Lung (tissue), 12 donors: Measurements from ENCODE around the gene DOK4. TPM values are rescaled to one million over a fixed set of nuclear protein-coding genes. Genes with fewer than 3 reads are reported as not detected.

Experiments
- ATAC-seq: fragments of 200-7000 bp; cut with Tn5 transposase; one replicate; pipeline ENCODE4 v1.9.1; 2020; ENCODE audit warnings: moderate number of reproducible peaks; ENCODE audit not compliant: insufficient read depth, low FRiP score
- DNase-seq, 3 donors: peaks; one replicate each; pipeline ENCODE4 v3.0.0-alpha.2; 2013 to 2017
- H3K27ac ChIP-seq, 2 donors: one replicate each; pipeline ENCODE4 v1.5.1; 2013; ENCODE audit warnings: mild to moderate bottlenecking in 2 of 2, moderate library complexity in 2 of 2, control low read depth in 1 of 2, inconsistent platforms in 1 of 2, low read depth in 1 of 2, low read length in 1 of 2
- H3K27me3 ChIP-seq, 3 donors: one replicate each; pipeline ENCODE4 v1.5.1; 2013; ENCODE audit warnings: low read length in 2 of 3; ENCODE audit not compliant: control insufficient read depth in 3 of 3, insufficient read depth in 3 of 3
- H3K36me3 ChIP-seq, 4 donors: one replicate each; pipeline ENCODE4 v1.5.1; 2013; ENCODE audit warnings: low read length in 4 of 4, mild to moderate bottlenecking in 1 of 4, moderate library complexity in 1 of 4; ENCODE audit not compliant: control insufficient read depth in 4 of 4, insufficient read depth in 4 of 4
- H3K4me1 ChIP-seq, 5 donors: one replicate each; pipeline ENCODE4 v1.5.1; 2013; ENCODE audit warnings: low read length in 5 of 5, mild to moderate bottlenecking in 2 of 5, moderate library complexity in 1 of 5; ENCODE audit not compliant: control insufficient read depth in 5 of 5, insufficient read depth in 5 of 5
- H3K4me3 ChIP-seq: one replicate; pipeline ENCODE4 v1.5.1; 2013; ENCODE audit warnings: mild to moderate bottlenecking, control low read depth, moderate library complexity
- H3K9ac ChIP-seq, 2 donors: one replicate each; pipeline ENCODE4 v1.5.1; 2013; ENCODE audit warnings: low read length in 2 of 2, control low read depth in 1 of 2; ENCODE audit not compliant: insufficient read depth in 1 of 2
- H3K9me3 ChIP-seq, 4 donors: one replicate each; pipeline ENCODE4 v1.5.1; 2013; ENCODE audit warnings: low read length in 3 of 4, mild to moderate bottlenecking in 1 of 4, moderate library complexity in 1 of 4; ENCODE audit not compliant: control insufficient read depth in 4 of 4, insufficient read depth in 3 of 4
- WGBS, 2 donors: extraction: QIAGEN DNeasy Blood & Tissue Kit; methylation state at CpG; one replicate each; pipeline ENCODE4 v1.1.7; 2013; 5-methylcytosine and 5-hydroxymethylcytosine counted together
- polyA plus RNA-seq, 2 donors: library from polyadenylated mRNA; stranded (reverse); fragments of 200-250 nt; gene quantifications; one replicate each; pipeline ENCODE4 v1.2.1, GENCODE V29; 2013
- total RNA-seq, 2 donors: library from RNA; depleted of rRNA in 1 of 2; stranded (reverse); fragments of >200 nt in 1 of 2; gene quantifications; one replicate each; pipeline ENCODE4 v1.2.1, GENCODE V29; 2014 to 2021
- TF ChIP-seq, protein P1 (sequence below): IDR thresholded peaks from 2 replicates; pipeline ENCODE4 v1.5.1; 2012; ENCODE audit warnings: mild to moderate bottlenecking; ENCODE audit errors: control extremely low read depth, extremely low read depth
- donor health status: control.
- donor health status: control.
- donor health status: Bipolar disorder and iron deficiency.
- donor health status: healthy.
- donor health status: DM: yes; HTN: yes; CAD: no.

The DOK4 gene
- total and polyA plus RNA-seq, 4 donors, result 19.7 to 58.2 (median 51.1) TPM

DNA sequence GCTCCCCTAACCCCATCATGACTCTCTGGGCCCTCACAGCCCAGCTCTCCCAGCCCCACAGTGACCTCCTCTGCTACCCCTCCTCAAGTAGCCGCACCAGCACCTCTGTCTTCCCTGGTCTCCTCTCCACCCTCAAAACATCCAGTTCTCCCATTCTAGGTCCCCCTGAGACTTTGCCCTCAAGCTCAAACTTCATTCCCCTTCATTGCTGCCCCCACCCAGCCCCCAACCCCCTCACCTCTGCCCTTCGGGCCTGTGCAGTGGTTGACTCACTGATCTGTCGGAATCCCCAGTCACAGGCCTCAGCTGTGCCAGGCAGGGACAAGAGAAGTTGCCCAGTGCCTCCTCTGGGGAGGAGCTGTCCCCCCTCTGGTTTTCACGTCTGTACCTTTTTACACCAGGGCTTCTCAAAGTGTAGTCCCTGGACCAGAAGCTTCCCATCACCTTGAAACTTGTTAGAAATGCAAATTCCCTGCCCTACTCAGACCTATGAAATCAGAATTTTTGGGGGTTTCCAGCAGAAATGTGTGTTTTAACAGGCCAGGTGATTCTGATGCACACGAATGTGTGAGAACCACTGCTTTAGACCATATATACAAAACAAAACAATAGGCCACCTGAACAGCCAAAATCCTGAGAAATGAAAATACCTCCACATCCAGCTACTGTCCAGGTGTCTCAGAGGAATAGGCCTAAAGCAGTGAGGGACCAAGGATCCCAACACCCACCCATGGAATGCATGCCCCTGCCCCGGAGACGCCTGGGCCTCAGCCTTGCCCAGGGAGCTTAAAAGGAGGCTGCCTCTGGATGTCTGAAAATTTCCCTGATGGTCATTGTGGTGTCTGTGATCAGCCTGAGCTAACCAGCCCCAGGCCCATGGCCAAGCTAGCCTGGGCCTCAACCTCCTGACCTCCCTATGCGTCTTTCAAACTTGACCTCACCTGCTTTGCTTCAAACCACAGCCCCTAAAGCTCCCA, 853 bp upstream of the DOK4 start:
- Histone ChIP-seq H3K9me3 (no peaks in the 10 kb centered on the region), H3K27me3 (no peaks in the 10 kb centered on the region), H3K4me1 (peaks cover 0 to 16% (median 5%) of the 10 kb centered on the region in 5 donors), H3K4me3 (no peak overlapping the region), H3K27ac (peak overlapping the region in 1 of 2 donors; percentile 70), H3K36me3 (no peaks in the 10 kb centered on the region), H3K9ac (no peak overlapping the region)
- ATAC-seq (no peak), DNase-seq (no peak)
- TF ChIP-seq, protein P1, sequence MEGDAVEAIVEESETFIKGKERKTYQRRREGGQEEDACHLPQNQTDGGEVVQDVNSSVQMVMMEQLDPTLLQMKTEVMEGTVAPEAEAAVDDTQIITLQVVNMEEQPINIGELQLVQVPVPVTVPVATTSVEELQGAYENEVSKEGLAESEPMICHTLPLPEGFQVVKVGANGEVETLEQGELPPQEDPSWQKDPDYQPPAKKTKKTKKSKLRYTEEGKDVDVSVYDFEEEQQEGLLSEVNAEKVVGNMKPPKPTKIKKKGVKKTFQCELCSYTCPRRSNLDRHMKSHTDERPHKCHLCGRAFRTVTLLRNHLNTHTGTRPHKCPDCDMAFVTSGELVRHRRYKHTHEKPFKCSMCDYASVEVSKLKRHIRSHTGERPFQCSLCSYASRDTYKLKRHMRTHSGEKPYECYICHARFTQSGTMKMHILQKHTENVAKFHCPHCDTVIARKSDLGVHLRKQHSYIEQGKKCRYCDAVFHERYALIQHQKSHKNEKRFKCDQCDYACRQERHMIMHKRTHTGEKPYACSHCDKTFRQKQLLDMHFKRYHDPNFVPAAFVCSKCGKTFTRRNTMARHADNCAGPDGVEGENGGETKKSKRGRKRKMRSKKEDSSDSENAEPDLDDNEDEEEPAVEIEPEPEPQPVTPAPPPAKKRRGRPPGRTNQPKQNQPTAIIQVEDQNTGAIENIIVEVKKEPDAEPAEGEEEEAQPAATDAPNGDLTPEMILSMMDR, result no peak
- 90 to 95% methylated on average over 8 of the region's 8 CpGs for WGBS, 2 donors

- Histone ChIP-seq H3K9ac (peak overlapping the region in 1 of 2 donors; percentile 38), H3K9me3 (no peaks in the 10 kb centered on the region), H3K36me3 (no peaks in the 10 kb centered on the region), H3K27ac (peak overlapping the region in 1 of 2 donors; percentile 76), H3K4me3 (peak overlapping the region; percentile 88), H3K27me3 (no peaks in the 10 kb centered on the region), H3K4me1 (peaks cover 0 to 22% (median 5%) of the 10 kb centered on the region in 5 donors)
- no peak for DNase-seq
- TF ChIP-seq, protein P1, result no peak
- ATAC-seq, result no peak
- 62 to 76% methylated on average over 14 of the region's 14 CpGs for WGBS, 2 donors
Measured at GRCh38 chr16:57485091-57485915, 990 bp downstream of the DOK4 start.

- peak overlapping the region in 1 of 2 donors; percentile 17 for H3K27ac ChIP-seq
- H3K4me3 ChIP-seq, result no peak overlapping the region
Measured at GRCh38 chr16:57484515-57485005, 1.7 kb downstream of the DOK4 start.

More at GRCh38 chr16:57484515-57485005, 1.7 kb downstream of the DOK4 start:
- H3K4me1 ChIP-seq, result peaks cover 0 to 24% (median 5%) of the 10 kb centered on the region in 5 donors
- TF ChIP-seq, protein P1, result no peak
- no peaks in the 10 kb centered on the region for H3K9me3 ChIP-seq
- ATAC-seq (no peak), DNase-seq (no peak)
- H3K9ac ChIP-seq, result no peak overlapping the region
- 91 to 95% methylated on average over 8 of the region's 8 CpGs for WGBS, 2 donors
- H3K27me3 ChIP-seq, result no peaks in the 10 kb centered on the region
- H3K36me3 ChIP-seq, result no peaks in the 10 kb centered on the region
